ENCODE measurements around the gene TMEM229A.
A peak's percentile ranks its signal among the peaks of the same experiment; 100 is the strongest.

TMEM229A gene

DNA sequence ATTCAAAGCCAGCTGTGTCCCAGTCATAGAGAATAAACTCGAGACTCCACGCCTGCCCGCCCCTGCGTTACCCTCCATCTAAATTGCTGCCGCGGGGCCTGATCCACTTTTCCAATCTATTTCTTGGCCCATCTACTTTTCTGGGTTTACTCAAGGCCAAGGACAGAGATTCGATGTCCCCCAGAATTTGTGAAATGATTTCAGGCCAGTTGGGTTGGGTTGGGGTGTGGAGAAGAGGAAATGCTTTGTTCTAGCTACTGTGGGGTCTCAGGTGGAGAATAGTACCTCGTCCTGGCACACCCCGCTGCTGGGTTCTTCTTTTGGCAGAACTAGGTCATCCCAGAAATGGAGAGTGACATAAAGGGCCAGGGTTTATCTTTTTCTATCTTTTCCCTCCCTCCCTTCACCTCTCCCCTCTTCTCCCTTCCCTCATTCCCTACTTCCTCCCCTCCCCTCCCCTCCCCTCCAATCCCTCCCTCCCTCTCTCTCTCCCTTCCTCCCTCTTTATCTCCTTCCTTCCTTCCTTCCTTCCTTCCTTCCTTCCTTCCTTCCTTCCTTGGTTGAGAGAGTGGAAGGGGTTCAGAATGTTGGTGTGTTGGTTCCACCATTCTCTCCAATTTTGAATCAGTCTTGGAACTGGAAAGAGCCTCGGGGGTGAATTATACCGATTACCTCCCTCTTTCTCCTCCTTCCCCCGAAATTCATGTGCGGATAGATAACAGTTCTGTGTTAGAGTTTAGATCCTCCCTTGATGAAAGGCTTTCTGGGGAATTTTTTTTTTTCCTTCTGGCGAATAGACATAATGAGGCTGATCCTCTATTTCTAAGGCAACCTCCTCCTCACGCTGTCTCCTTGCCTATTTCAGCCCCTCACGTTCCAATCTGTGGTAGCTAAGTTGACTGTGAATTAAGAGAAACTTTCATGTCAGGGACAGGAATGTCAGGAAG lies 1.2 kb upstream of the TMEM229A start (continued):
- TF ChIP-seq HOXD13 (CRISPR knock-in tag; IDR thresholded peaks at IDR 0.05; ENCODE audit: borderline replicate concordance) (no peak), ZNF132 (tag by site-specific recombination; IDR thresholded peaks at IDR 0.05; ENCODE audit: borderline replicate concordance) (no peak), SALL2 (tag by site-specific recombination; IDR thresholded peaks at IDR 0.05; ENCODE audit: borderline replicate concordance) (no peak), EGR2 (tag by site-specific recombination; IDR thresholded peaks at IDR 0.05; ENCODE audit: low read depth) (no peak), ZNF2 (tag by site-specific recombination; IDR thresholded peaks at IDR 0.05) (no peak), ZFP41 (tag by site-specific recombination; IDR thresholded peaks at IDR 0.05; ENCODE audit: borderline replicate concordance) (no peak)
- TF ChIP-seq, protein P1, sequence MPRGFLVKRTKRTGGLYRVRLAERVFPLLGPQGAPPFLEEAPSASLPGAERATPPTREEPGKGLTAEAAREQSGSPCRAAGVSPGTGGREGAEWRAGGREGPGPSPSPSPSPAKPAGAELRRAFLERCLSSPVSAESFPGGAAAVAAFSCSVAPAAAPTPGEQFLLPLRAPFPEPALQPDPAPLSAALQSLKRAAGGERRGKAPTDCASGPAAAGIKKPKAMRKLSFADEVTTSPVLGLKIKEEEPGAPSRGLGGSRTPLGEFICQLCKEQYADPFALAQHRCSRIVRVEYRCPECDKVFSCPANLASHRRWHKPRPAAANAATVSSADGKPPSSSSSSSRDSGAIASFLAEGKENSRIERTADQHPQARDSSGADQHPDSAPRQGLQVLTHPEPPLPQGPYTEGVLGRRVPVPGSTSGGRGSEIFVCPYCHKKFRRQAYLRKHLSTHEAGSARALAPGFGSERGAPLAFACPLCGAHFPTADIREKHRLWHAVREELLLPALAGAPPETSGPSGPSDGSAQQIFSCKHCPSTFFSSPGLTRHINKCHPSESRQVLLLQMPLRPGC (tag by site-specific recombination; IDR thresholded peaks at IDR 0.05): no peak

DNA sequence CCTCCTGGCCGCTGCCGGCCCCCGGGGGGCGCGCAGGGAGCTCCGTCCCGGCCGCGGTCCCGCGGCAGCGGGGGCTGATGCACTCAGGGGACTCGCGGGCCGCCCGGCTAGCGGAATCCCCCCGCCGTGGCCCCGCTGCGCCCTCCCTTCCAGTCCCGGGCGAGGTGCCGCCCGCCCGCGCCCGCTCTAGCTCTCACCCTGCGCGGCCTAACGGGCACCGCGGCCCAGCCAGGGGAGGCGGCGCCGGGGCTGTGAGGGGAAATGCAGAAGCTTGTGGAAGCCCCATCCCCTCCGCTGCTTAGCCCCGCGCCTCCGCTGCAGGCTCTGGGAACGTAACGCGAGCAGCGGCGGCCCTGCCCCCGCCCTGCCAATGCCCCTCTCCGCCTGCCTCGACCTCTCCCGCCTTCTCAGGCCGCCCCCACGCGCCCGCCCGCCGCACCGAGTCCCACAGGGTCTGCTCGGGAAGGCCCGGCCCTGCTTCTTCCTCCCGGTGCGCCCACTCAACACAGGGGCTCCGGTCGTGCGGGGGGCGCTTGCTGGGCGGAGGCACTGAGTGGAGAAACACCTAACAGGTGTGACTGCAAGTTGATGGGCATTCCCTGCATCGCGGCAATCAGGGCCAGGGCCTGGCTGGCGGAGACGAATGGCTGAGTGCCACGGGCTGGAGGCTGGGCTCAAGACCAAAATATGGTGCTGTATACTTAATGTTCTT lies 384 bp upstream of the TMEM229A start:
- H3K4me3 ChIP-seq (ENCODE audit: low read depth, low read length): peak overlapping the region; percentile 40
- no peaks in the 10 kb centered on the region for H3K9me3 ChIP-seq (ENCODE audit: control insufficient read depth, insufficient read depth, low read depth, low read length)
- H3K27ac ChIP-seq (ENCODE audit: extremely low read depth, low read depth, low read length): peak overlapping the region; percentile 56; the same call in 1 of the 2 replicates
- ChIA-PET CTCF (interaction anchor here (0.6 kb wide), 1 partner anchor 98 kb away, joined by 3 read pairs; no protein-coding TSS in a partner anchor), POLR2A (no interaction called here)
- peaks cover 5% of the 10 kb centered on the region for H3K4me1 ChIP-seq (ENCODE audit: control insufficient read depth, insufficient read depth, low read length)
- H3K36me3 ChIP-seq (ENCODE audit: control insufficient read depth in 2 of 2, insufficient read depth in 1 of 2, low read length in 2 of 2): no peaks in the 10 kb centered on the region
- TF ChIP-seq MZF1 (tag by site-specific recombination; IDR thresholded peaks at IDR 0.05; ENCODE audit: borderline replicate concordance) (peak; percentile 61; the same call in 1 of the 2 replicates), ZNF670 (tag by site-specific recombination; IDR thresholded peaks at IDR 0.05; ENCODE audit: low read depth) (no peak), SCRT2 (tag by site-specific recombination; IDR thresholded peaks at IDR 0.05) (peak; percentile 88), ZBTB20 (tag by site-specific recombination; IDR thresholded peaks at IDR 0.05) (peak; percentile 80), EGR2 (tag by site-specific recombination; IDR thresholded peaks at IDR 0.05; ENCODE audit: low read depth) (peak; percentile 88), ZNF16 (tag by site-specific recombination; IDR thresholded peaks at IDR 0.05; ENCODE audit: low read depth) (no peak), ZNF175 (tag by site-specific recombination; IDR thresholded peaks at IDR 0.05) (no peak), ZNF658 (tag by site-specific recombination; IDR thresholded peaks at IDR 0.05) (no peak), SALL2 (tag by site-specific recombination; IDR thresholded peaks at IDR 0.05; ENCODE audit: borderline replicate concordance) (no peak), ZIC2 (tag by site-specific recombination; IDR thresholded peaks at IDR 0.05) (peak; percentile 13; the same call in 1 of the 2 replicates), KLF16 (tag by site-specific recombination; IDR thresholded peaks at IDR 0.05) (0 out of 2 replicates have a peak, but pooled peaks have one; percentile 9), ZNF223 (tag by site-specific recombination; IDR thresholded peaks at IDR 0.05) (no peak)
- TF ChIP-seq, protein P2, sequence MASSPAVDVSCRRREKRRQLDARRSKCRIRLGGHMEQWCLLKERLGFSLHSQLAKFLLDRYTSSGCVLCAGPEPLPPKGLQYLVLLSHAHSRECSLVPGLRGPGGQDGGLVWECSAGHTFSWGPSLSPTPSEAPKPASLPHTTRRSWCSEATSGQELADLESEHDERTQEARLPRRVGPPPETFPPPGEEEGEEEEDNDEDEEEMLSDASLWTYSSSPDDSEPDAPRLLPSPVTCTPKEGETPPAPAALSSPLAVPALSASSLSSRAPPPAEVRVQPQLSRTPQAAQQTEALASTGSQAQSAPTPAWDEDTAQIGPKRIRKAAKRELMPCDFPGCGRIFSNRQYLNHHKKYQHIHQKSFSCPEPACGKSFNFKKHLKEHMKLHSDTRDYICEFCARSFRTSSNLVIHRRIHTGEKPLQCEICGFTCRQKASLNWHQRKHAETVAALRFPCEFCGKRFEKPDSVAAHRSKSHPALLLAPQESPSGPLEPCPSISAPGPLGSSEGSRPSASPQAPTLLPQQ (tag by site-specific recombination; IDR thresholded peaks at IDR 0.05): peak; percentile 33; the same call in 1 of the 2 replicates
- TF ChIP-seq, protein P3, sequence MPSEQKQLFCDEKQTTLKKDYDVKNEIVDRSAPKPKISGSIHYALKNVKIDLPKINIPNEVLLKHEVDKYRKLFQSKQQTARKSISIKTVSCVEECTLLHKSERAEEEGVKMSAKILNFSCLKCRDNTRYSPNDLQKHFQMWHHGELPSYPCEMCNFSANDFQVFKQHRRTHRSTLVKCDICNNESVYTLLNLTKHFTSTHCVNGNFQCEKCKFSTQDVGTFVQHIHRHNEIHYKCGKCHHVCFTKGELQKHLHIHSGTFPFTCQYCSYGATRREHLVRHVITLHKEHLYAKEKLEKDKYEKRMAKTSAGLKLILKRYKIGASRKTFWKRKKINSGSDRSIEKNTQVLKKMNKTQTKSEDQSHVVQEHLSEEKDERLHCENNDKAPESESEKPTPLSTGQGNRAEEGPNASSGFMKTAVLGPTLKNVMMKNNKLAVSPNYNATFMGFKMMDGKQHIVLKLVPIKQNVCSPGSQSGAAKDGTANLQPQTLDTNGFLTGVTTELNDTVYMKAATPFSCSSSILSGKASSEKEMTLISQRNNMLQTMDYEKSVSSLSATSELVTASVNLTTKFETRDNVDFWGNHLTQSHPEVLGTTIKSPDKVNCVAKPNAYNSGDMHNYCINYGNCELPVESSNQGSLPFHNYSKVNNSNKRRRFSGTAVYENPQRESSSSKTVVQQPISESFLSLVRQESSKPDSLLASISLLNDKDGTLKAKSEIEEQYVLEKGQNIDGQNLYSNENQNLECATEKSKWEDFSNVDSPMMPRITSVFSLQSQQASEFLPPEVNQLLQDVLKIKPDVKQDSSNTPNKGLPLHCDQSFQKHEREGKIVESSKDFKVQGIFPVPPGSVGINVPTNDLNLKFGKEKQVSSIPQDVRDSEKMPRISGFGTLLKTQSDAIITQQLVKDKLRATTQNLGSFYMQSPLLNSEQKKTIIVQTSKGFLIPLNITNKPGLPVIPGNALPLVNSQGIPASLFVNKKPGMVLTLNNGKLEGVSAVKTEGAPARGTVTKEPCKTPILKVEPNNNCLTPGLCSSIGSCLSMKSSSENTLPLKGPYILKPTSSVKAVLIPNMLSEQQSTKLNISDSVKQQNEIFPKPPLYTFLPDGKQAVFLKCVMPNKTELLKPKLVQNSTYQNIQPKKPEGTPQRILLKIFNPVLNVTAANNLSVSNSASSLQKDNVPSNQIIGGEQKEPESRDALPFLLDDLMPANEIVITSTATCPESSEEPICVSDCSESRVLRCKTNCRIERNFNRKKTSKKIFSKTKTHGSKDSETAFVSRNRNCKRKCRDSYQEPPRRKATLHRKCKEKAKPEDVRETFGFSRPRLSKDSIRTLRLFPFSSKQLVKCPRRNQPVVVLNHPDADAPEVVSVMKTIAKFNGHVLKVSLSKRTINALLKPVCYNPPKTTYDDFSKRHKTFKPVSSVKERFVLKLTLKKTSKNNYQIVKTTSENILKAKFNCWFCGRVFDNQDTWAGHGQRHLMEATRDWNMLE (tag by site-specific recombination; conservative IDR thresholded peaks at IDR 0.05; ENCODE audit: low read depth): no peak
- TF ChIP-seq, protein P4, sequence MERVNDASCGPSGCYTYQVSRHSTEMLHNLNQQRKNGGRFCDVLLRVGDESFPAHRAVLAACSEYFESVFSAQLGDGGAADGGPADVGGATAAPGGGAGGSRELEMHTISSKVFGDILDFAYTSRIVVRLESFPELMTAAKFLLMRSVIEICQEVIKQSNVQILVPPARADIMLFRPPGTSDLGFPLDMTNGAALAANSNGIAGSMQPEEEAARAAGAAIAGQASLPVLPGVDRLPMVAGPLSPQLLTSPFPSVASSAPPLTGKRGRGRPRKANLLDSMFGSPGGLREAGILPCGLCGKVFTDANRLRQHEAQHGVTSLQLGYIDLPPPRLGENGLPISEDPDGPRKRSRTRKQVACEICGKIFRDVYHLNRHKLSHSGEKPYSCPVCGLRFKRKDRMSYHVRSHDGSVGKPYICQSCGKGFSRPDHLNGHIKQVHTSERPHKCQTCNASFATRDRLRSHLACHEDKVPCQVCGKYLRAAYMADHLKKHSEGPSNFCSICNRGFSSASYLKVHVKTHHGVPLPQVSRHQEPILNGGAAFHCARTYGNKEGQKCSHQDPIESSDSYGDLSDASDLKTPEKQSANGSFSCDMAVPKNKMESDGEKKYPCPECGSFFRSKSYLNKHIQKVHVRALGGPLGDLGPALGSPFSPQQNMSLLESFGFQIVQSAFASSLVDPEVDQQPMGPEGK (tag by site-specific recombination; IDR thresholded peaks at IDR 0.05): peak; percentile 65
- TF ChIP-seq, protein P5, sequence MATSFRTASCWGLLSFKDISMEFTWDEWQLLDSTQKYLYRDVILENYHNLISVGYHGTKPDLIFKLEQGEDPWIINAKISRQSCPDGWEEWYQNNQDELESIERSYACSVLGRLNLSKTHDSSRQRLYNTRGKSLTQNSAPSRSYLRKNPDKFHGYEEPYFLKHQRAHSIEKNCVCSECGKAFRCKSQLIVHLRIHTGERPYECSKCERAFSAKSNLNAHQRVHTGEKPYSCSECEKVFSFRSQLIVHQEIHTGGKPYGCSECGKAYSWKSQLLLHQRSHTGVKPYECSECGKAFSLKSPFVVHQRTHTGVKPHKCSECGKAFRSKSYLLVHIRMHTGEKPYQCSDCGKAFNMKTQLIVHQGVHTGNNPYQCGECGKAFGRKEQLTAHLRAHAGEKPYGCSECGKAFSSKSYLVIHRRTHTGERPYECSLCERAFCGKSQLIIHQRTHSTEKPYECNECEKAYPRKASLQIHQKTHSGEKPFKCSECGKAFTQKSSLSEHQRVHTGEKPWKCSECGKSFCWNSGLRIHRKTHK (tag by site-specific recombination; IDR thresholded peaks at IDR 0.05): no peak
